ENCODE results near the gene CUX1.

Gene CUX1

GRCh38 chr7:102260856-102261255 lies 443.4 kb downstream of the CUX1 start:
- DNase-seq, result peak; percentile 25

DNA sequence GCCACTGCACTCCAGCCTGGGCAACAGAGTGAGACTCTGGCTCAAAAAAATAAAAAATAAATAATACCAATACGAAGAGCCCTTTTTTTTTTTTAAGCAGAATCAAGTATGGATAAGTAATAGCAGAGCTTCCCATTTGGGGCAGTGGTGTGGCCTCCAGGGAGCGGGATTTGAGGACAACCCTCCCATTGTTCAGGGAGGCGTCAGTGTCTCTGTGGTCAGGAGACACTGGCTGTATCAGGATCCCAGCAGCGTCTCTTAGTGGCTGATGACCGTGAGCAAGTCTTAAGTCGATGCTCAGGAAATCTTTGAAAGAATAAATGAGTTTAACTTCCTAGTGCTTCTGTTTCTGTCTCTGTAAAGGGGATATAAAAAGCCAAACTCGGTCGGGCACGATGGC lies 444.0 kb downstream of the CUX1 start:
- no peak for DNase-seq

GRCh38 chr7:102262546-102262945 lies 445.1 kb downstream of the CUX1 start:
- DNase-seq, result no peak

- DNase-seq, result peak; percentile 21
These were observed 447.0 kb downstream of the CUX1 start for GRCh38 chr7:102264367-102264891.

DNA sequence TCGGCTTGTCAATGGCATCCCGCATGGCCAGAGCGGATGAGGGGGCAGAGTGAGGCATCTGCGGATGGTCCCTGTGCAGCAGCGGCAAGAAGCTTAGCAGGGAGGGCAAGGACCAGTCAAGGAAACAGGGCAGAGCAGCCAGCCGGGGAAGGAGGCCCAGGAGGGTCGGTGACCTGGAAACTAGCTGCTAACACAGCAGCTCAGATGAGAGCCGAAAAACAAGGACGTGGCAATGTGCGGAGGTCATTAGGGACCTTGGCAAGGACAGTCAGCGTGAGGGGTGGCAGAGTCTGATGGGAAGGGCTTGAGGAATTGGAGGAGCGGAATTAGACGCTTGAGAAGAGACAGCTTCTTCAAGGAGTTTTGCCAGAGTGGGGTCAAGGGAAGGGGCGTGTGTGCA lies 449.1 kb downstream of the CUX1 start:
- DNase-seq, result no peak

DNA sequence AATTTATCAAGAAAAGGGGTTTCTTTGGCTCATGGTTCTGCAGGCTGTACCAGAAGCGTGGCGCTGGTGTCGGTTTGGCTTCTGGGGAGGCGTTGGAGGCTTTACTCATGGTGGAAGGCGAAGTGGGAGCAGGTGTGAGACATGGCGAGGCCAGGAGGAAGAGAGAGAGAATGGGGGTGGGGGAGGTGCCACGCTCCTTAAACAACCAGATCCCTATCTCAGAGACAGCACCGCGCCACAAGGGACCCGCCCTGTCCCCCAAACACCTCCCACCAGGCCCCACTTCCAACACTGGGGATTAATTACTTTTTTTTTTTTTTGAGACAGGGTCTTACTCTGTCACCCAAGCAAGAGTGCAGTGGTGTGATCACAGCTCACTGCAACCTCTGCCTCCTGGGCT lies 451.2 kb downstream of the CUX1 start:
- no peak for DNase-seq

- DNase-seq, result no peak
These were observed 452.9 kb downstream of the CUX1 start for GRCh38 chr7:102270178-102270887.

GRCh38 chr7:102271158-102271798 lies 453.9 kb downstream of the CUX1 start:
- DNase-seq, result no peak

GRCh38 chr7:102272075-102272916 lies 454.9 kb downstream of the CUX1 start:
- DNase-seq, result peak; percentile 66

GRCh38 chr7:102272917-102273748 lies 455.7 kb downstream of the CUX1 start:
- DNase-seq, result no peak

DNA sequence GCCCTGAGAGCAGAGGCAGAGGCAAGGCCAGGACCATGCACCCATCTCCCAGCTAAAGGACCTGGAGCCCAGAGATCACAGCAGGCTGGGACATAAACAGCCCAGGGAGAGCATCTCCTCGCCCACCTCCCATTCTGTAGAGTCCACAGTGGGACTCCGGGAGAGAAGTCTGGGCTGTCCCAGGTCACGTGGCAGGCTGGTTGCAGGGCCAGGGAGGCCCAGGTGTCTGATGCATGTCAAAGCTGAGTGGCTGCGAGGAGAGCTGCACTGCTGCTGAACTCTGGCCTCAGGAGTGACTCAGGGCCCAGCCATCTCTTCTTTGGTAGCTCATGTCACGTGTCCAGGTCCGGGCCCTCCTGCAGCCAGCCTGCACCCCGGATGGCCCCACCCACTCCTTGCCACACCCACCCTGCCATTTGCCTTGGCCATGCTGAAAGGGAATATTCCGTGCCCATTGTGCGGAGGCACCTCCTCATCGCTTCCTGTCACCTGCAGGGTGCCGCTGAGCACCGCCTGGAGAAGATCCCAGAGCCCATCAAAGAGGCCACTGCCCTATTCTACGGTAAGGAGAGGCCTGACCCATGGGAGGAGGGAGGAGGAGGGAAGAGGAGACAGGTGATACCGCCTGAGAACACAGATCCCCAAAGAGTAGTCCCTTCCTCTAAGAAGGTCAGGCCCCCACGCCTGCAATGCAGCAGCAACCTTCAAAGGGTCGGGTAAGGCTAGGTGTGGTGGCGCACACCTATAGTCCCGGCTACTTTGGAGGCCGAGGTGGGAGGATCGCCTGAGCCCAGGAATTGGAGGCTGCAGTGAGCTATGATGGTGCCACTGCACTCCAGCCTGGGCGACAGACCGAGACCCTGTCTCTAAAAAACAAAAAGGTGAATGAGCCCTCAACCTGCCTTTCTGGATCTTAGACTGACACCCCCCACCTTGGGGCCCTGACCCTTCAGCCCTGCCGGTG lies 456.6 kb downstream of the CUX1 start:
- peak; percentile 63 for DNase-seq

- no peak for DNase-seq
These were observed 457.8 kb downstream of the CUX1 start for GRCh38 chr7:102275123-102275703.

DNA sequence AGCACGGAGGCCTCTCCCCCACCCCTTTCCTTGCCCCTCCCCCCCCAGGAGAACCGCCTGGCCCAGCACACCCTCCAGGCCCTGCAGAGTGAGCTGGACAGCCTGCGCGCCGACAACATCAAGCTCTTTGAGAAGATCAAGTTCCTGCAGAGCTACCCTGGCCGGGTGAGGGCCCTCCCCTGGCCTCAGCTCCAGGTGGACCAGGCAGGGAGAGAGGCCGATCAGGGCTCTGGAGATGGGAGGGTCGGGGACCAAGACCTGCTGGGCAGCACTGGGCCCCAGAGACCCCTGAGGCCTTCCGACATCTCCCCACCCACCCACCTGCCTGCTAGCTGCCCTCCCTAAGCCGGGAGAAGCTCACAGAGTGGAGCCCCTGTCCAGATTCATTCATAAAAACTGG lies 460.5 kb downstream of the CUX1 start:
- no peak for DNase-seq

- DNase-seq, result peak; percentile 63
These were observed 462.3 kb downstream of the CUX1 start for GRCh38 chr7:102279537-102280400.

GRCh38 chr7:102280521-102280920 lies 463.1 kb downstream of the CUX1 start:
- DNase-seq, result no peak

- no peak for DNase-seq
These were observed 464.4 kb downstream of the CUX1 start for GRCh38 chr7:102281785-102282184.

GRCh38 chr7:102282465-102283362 lies 465.3 kb downstream of the CUX1 start:
- DNase-seq, result no peak

GRCh38 chr7:102283477-102284189 lies 466.2 kb downstream of the CUX1 start:
- DNase-seq, result no peak
